Endothelial cell of umbilical vein (primary cell): ENCODE measurements around the gene SPRED2.

Experiments
- MYC ChIP-seq: IDR thresholded peaks from one replicate; pipeline ENCODE4 v1.6.1; 2011; ENCODE audit warnings: mild to moderate bottlenecking, low read depth, low read length
- POLR2AphosphoS5 ChIP-seq: IDR thresholded peaks from 2 replicates; pipeline ENCODE4 v1.6.1; 2012; ENCODE audit warnings: low read depth, mild to moderate bottlenecking, control low read depth, low read length, moderate library complexity; ENCODE audit not compliant: insufficient read depth
- TF ChIP-seq, protein P1 (sequence below), 2 donors: IDR thresholded peaks; 1 replicate in 1 of 2; 2 replicates in 1 of 2; pipeline ENCODE4 v1.5.1; 2011; ENCODE audit warnings: low read length in 2 of 2, mild to moderate bottlenecking in 2 of 2, moderate library complexity in 2 of 2, control low read depth in 1 of 2, inconsistent platforms in 1 of 2, low read depth in 1 of 2; ENCODE audit not compliant: insufficient read depth in 1 of 2; ENCODE audit errors: extremely low read depth in 1 of 2

DNA sequence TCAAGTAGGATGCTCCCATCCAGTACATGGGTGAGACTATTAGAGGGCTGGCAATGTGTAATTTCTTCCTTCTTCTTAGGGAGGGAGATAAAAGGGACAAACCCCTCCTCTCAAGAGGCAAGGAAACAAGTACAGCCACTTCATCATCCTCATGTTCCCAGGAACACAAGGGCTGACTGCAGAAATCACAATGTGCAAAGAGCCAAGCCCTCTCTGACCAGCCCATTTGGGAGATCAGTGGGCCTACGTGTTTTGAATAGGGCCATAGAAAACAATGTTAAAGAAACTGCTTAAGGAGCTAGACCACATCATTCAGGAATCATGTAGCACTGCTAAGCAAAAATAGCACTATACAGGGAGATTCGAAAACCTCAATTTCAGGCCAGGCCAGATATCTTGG lies 107.3 kb downstream of the SPRED2 start:
- TF ChIP-seq MYC, result no peak
- TF ChIP-seq, protein P1, sequence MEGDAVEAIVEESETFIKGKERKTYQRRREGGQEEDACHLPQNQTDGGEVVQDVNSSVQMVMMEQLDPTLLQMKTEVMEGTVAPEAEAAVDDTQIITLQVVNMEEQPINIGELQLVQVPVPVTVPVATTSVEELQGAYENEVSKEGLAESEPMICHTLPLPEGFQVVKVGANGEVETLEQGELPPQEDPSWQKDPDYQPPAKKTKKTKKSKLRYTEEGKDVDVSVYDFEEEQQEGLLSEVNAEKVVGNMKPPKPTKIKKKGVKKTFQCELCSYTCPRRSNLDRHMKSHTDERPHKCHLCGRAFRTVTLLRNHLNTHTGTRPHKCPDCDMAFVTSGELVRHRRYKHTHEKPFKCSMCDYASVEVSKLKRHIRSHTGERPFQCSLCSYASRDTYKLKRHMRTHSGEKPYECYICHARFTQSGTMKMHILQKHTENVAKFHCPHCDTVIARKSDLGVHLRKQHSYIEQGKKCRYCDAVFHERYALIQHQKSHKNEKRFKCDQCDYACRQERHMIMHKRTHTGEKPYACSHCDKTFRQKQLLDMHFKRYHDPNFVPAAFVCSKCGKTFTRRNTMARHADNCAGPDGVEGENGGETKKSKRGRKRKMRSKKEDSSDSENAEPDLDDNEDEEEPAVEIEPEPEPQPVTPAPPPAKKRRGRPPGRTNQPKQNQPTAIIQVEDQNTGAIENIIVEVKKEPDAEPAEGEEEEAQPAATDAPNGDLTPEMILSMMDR (IDR thresholded peaks at IDR 0.05; ENCODE audit: extremely low read depth in 1 of 2, insufficient read depth in 1 of 2, low read depth in 1 of 2, low read length in 2 of 2), result no peak
- TF ChIP-seq POLR2AphosphoS5, result no peak
